IPS DF 4.7 (cell line): ENCODE measurements around the gene GNAI1.

Experiments used
- DNase-seq: peaks from one replicate; pipeline ENCODE4 v3.0.0-alpha.2; 2013; ENCODE audit warnings: low spot score; ENCODE audit errors: extremely low read depth

GNAI1 gene

DNA sequence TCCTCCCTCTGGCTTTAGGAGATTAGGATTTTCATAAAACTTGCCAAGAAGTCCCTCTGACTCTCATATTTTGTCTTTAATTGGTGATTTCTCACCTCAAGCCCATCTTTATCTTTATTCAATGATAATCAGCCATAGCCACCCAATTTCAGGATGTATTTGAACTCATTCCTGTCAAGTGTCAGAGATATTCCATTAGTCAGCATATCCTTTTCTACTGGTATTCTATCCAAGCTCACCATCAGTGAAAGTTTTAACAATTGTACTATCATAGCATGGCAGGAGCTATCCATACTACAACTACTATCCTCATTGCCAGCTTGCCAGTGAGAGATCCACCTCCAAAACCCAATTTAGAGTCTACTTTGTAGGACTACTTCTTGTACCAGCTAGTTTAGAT is 114.6 kb downstream of the GNAI1 start:
- DNase-seq, result no peak

DNA sequence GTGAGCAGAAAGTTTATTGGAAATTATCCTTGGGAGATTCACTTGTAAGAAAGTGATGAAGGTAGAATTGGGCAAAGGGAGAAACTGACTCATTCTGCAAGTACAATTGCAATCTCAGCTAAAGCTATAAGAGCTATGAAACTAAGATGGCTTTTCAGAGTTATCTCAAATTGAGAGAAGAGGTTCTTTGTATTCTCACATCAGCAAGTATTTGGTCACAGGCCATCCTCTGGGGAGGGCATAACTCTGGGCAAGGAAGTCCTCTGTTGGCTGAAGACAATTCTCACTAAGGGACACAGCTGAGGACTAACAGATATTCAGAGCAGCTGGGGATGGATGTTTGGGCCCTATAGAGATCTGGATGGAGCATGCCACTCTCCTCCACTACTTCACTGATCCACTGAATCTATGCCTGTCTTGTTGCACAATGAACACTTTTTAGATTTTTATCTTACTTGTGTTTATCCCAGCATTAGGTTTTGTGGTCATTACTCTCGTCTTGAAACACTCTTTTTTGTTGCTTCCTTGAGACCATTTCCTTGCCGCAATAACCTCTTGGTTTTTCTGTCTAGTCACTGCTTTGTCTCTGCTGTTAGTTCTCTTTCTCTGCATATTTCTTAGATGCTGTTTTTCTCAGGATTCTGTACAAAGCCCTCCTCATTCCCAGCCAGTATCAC is 115.1 kb downstream of the GNAI1 start:
- no peak for DNase-seq

DNA sequence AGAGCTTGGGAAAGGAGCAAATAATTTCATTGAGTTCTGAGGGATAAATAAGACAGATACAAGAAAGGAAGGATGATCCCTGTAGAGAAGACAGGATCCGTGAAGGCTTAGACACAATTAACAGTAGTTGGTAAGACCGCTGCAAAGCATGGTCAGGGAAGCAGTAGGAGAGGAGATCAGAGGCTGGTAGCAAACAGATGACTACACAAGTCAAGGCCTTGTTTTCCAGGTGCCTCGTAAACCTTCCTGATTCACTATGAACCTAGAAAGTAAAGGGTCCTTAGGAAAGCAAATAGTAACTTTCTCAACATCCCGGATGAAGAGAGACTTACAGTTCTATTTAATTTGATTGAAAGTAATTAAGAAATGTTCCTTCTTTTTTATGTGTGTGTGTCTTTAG is 118.6 kb downstream of the GNAI1 start:
- DNase-seq, result no peak

DNA sequence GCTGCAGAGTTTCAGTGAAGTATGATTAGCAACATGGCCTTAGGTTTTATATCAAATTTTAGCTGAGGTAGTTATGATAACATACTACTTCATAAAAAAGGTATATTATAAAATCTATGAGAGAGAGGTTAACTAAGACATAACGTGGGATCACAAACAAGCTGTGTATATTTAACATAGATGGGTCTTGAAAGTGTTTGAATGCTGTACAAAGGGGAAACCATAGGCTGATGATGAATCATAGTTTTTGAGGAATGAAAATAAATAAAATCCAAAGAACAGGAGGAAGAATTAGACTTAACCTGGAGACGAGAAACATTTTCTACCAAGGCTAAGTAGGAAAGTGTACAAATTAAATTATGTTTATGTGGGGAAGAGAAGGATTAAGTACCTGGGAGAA is 119.0 kb downstream of the GNAI1 start:
- no peak for DNase-seq

DNA sequence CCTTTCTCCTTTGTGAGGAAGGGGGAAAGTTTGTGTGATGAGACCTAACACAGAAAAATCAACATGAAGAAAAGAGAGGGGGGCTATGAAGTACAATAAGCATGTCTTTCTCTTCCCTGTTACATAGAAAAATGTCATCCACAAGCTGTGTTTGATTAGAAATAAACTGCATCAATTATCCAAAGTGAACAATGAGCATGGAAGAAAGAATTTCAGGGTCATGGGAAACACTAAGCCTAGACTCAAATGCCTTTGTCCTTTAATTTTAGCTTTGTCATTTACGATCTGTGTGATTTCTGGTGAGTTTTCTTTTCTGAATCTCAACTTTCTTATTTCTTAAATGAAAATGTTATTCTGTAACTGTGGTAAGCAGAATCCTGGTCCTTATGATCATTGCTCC is 121.0 kb downstream of the GNAI1 start:
- DNase-seq, result no peak

DNA sequence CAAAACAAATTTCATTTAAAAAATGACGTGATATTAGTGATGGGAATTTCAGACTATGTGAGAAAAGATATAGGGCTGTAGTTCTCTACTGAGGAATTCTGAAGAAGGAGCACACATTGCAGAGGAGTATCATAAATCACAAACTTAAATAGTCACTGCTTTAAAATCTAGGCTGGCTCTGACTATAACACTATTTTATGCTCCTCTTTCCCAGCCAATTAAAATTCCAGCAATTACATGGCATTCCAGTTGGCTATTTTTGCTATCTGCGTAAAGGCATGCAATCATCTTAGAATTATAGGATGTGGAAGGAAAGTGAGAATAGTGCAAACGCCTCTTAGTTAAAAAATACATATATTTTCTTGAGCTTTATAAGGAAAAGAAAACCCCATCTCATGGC is 123.1 kb downstream of the GNAI1 start:
- no peak for DNase-seq

DNA sequence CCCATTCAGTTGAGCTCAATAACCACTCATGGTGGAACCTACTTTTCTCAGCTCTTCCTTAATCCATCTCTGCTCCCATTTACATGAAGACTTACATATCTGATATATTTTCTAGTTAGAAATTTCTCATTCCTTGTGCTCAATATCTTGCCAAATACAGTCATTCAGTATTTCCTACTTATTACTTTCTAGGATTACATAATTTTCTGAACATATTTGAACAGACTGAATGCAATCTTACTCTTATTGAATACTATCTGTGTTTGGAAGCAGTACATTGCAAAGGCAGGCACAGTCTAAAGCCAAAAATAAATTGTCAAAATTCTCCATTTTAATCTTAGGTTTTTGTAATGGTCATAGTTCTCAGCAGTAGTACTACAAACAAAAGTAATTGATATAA is 126.0 kb downstream of the GNAI1 start:
- DNase-seq, result no peak

DNA sequence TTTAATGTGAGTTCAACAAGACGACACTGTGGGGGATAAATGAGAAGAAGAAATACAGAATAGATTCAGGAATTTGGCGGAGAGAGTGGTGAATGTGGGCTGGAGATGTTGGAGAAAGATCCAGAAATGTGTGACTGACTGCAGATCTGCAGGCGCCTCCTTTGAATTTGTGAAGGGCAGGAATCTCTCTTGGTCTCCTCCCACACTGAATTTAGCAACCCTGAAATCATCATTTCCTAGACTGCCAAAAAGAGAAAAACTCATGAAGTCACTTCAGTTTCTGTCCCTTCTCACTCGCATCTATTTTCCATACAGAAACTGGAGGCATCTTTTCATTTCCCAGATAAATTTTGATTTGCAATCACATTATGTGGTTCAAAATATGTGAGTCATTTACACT is 128.7 kb downstream of the GNAI1 start:
- DNase-seq, result no peak

DNA sequence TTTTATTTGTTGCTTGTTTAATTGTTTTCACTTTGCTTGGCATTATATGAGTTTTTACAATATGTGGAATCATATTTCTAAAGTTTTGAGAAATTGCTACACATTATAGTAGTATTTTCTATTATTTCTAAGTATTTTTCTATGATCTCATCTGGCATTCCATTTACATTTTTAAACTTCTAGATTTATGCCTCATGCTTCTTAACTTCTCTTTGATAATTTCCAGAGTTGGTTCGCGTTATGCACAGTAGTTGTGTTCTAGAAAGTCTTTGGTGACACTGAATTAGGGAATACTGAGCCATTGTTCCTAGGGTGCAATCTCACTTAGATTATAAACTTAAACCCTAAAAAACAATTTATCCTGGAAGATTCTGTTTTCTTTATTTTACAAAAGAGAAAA is 129.2 kb downstream of the GNAI1 start:
- no peak for DNase-seq

DNA sequence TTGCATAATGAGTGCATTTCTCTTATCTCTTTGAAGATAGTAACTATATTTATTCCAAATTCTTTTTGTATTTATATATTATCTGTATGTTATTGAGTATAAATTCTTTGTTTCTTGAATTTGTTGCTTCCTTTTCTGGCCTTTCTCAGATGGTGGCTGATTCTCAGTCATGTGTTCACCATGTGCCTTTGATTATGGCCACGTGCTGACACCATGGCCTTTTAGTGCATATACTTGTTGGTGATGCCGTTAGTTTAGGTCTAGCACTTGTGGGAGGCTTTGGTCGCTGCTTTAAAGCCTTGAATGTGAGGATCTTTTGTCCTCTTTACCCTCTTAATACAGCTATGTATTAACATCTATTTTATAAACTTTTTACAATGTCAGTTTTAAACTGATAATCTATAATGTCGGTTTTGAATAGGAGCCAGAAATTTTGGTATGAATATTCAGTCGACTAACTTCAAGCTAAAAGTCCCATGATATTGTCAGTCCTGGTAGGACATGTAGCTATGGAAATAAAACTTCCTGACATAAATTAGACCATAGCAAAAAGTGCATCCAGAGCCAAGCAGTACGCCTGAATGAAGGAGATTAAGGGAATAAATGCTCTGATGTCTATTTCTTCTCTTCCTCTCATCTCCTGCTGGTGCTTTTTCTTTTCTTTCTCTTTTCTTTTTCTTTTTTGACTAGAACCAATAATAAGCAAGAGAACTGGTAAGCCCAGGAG is 130.3 kb downstream of the GNAI1 start:
- no peak for DNase-seq

DNA sequence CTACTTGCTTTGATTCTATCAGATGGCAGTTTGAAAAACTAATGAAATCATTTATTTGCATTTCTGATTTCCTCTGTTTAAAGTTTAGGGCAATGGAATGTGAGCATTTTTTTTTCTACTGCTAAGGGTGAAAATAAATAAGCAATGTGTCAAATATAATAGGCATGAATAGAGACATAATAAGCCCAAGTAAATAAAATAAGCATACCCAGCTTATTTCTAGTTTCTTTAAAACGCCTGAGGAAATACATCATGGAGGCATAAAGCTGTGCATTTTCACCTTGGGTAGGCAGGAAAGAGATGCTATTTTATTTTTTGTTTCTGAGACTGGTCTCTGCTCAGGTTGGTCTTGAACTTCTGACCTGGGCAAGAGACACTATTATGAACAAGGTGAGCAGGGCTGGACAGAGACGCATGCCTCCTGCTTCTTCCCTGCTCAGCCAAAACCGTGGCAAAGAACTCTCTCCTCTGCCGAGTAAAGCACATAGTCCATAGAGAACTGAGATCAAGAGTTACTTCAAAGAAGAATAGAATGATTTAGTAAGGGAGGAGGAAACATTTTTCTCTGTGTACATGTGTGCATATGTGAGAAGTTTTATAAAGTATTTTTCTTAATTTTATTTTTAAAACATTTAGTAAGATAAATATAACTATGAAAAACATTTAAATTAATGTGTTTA is 138.1 kb downstream of the GNAI1 start:
- no peak for DNase-seq

DNA sequence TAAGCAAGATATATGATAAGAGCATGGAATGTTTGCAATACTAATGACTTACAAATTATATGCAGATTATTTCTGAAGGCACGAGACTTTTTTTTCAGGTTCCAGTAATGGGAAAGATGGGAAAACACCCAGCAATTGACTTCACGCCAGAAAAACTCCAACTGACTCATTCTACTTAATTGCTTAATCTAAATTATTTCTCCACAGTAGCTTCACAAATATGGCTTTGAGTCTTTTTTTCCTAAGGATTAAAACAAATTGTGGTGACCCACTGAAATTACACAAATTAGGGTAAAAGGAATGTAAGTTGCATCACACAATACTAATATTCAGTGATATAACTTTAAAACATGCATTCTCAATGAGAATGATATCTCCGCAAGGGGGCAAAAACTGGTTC is 138.7 kb downstream of the GNAI1 start:
- DNase-seq, result no peak

DNA sequence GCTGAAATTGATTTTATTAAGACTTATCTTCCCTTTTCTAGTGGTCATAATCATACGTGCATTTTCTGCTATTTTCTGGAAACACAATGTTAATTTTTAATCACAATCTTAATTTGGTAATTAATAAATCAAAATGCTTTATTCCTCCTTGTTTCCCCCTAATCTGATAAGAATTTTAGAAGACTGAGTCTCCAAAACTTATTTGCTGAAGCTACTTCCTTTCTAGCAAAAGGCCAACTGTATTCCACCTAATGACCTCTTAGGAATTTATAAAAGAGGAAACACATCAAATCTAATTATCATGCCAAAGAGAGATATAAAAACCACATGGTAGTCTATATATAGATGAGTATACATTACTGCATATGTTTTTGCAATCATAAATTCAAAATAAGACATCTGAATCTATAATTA is 140.6 kb downstream of the GNAI1 start:
- DNase-seq, result no peak
